HK-2 (cell line): Measurements from ENCODE around the gene SCAPER.
"Not testable (repeated sequence)": the region's sequence is repeated elsewhere in the genome, so short reads cannot be mapped to it uniquely, and the experiment has no call there.

ENCODE experiments used
- DNase-seq: peaks from one replicate; pipeline ENCODE4 v3.0.0-alpha.2; 2018; ENCODE audit not compliant: unreplicated experiment

Gene SCAPER

GRCh38 chr15:76495487-76495886, 409.7 kb downstream of the SCAPER start:
- no peak for DNase-seq

- no peak for DNase-seq
Measured at GRCh38 chr15:76492538-76492937, 412.6 kb downstream of the SCAPER start.

GRCh38 chr15:76483752-76484151, 421.4 kb downstream of the SCAPER start:
- DNase-seq: no peak

- no peak for DNase-seq
Measured at GRCh38 chr15:76483018-76483417, 422.1 kb downstream of the SCAPER start.

GRCh38 chr15:76480267-76480666, 424.9 kb downstream of the SCAPER start:
- no peak for DNase-seq

- DNase-seq: no peak
Measured at GRCh38 chr15:76470691-76471090, 434.4 kb downstream of the SCAPER start.

- no peak for DNase-seq
Measured at GRCh38 chr15:76468722-76469121, 436.4 kb downstream of the SCAPER start.

GRCh38 chr15:76467136-76467535, 438.0 kb downstream of the SCAPER start:
- no peak for DNase-seq

GRCh38 chr15:76465728-76466127, 439.4 kb downstream of the SCAPER start:
- DNase-seq: no peak

- no peak for DNase-seq
Measured at GRCh38 chr15:76464247-76464646, 440.9 kb downstream of the SCAPER start.

GRCh38 chr15:76460871-76461270, 444.3 kb downstream of the SCAPER start:
- DNase-seq: no peak

- DNase-seq: no peak
Measured at GRCh38 chr15:76460347-76460746, 444.8 kb downstream of the SCAPER start.

GRCh38 chr15:76451540-76451939, 453.6 kb downstream of the SCAPER start:
- no peak for DNase-seq

- no peak for DNase-seq
Measured at GRCh38 chr15:76449455-76449854, 455.7 kb downstream of the SCAPER start.

- no peak for DNase-seq
Measured at GRCh38 chr15:76448755-76449154, 456.4 kb downstream of the SCAPER start.

GRCh38 chr15:76447728-76448441, 457.3 kb downstream of the SCAPER start:
- DNase-seq: no peak

GRCh38 chr15:76440441-76440840, 464.7 kb downstream of the SCAPER start:
- no peak for DNase-seq

GRCh38 chr15:76439542-76439941, 465.6 kb downstream of the SCAPER start:
- no peak for DNase-seq

GRCh38 chr15:76433798-76434400, 471.2 kb downstream of the SCAPER start:
- DNase-seq: no peak

- DNase-seq: not testable (repeated sequence)
Measured at GRCh38 chr15:76433036-76433435, 472.1 kb downstream of the SCAPER start.

- no peak for DNase-seq
Measured at GRCh38 chr15:76432604-76433003, 472.5 kb downstream of the SCAPER start.

- peak; percentile 10 for DNase-seq
Measured at GRCh38 chr15:76431971-76432370, 473.2 kb downstream of the SCAPER start.

GRCh38 chr15:76430711-76431110, 474.4 kb downstream of the SCAPER start:
- not testable (repeated sequence) for DNase-seq

GRCh38 chr15:76429661-76430060, 475.5 kb downstream of the SCAPER start:
- no peak for DNase-seq
